ENCODE data around the gene CHRDL2. TPM values are rescaled to one million over a fixed set of nuclear protein-coding genes. Genes with fewer than 3 reads are reported as not detected.

The CHRDL2 gene
- total RNA-seq, 8 experiments from 2014 or later, result 0.17 to 0.87 (median 0.38) TPM; not detected in 3

- Histone ChIP-seq H3K27ac (no peak overlapping the region), H3K4me3 (no peak overlapping the region), H3K4me1 (replicated peaks in 1 of 2) (no peaks in the 10 kb centered on the region)
- 67 to 92% (median 83%) methylated on average over 1 to 2 of the region's 2 CpGs; no CpG with 5 or more reads in 6 of the 10 experiments for WGBS, 10 experiments
- ATAC-seq (replicated peaks in 6 of 8), result peak in 2 of 8 experiments; percentile 42 to 46
- in situ Hi-C loops (cut with MboI; ENCODE audit: low pct_unique_long_range_greater_than_20kb in 2 of 9, low sequenced_read_pairs in 9 of 9, unreplicated experiment in 9 of 9), result no loop called here
Observed at GRCh38 chr11:74650498-74650897, 80.7 kb downstream of the CHRDL2 start.

DNA sequence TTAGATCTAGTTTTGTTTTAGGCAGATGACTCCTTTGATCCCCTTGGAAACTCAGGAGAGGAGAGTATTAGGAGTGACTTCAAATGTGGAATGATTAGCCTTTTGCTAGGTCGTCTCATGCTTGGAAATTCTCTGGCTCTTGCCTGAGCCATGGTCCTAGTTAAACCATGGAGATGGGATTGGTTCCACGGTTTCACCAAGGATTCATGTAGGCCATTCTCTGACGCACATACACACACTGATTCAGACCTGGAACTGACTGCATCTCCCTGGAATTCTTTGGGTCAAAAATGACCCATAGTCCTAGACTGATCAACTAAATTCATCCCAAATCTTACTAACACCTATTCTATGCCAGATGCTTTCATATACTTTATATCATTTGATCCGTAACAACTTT is 82.3 kb downstream of the CHRDL2 start:
- in situ Hi-C loops (cut with MboI; ENCODE audit: low pct_unique_long_range_greater_than_20kb in 2 of 9, low sequenced_read_pairs in 9 of 9, unreplicated experiment in 9 of 9), result no loop called here
- no peak overlapping the region for H3K4me3 ChIP-seq
- H3K27ac ChIP-seq, result no peak overlapping the region
- no peaks in the 10 kb centered on the region for H3K4me1 ChIP-seq (replicated peaks in 1 of 2)
- no peak for ATAC-seq (replicated peaks in 6 of 8)
- 92 to 100% (median 100%) methylated on average over 1 to 4 of the region's 4 CpGs; no CpG with 5 or more reads in 3 of the 10 experiments for WGBS, 10 experiments

GRCh38 chr11:74647831-74648230 is 83.4 kb downstream of the CHRDL2 start:
- Histone ChIP-seq H3K27ac (no peak overlapping the region), H3K4me1 (replicated peaks in 1 of 2) (no peaks in the 10 kb centered on the region), H3K4me3 (no peak overlapping the region)
- in situ Hi-C loops (cut with MboI; ENCODE audit: low pct_unique_long_range_greater_than_20kb in 2 of 9, low sequenced_read_pairs in 9 of 9, unreplicated experiment in 9 of 9), result no loop called here
- WGBS, 10 experiments, result 66 to 100% (median 97%) methylated on average over 2 to 3 of the region's 3 CpGs; no CpG with 5 or more reads in 1 of the 10 experiments
- ATAC-seq (replicated peaks in 6 of 8), result no peak

- no peak overlapping the region for H3K27ac ChIP-seq
- no peaks in the 10 kb centered on the region for H3K4me1 ChIP-seq (replicated peaks in 1 of 2)
- no peak overlapping the region for H3K4me3 ChIP-seq
- in situ Hi-C loops (cut with MboI; ENCODE audit: low pct_unique_long_range_greater_than_20kb in 2 of 9, low sequenced_read_pairs in 9 of 9, unreplicated experiment in 9 of 9), result no loop called here
- ATAC-seq (replicated peaks in 6 of 8), result peak in 3 of 8 experiments; percentile 39 to 91 (median 56)
Observed at GRCh38 chr11:74647404-74647803, 83.8 kb downstream of the CHRDL2 start.

- Histone ChIP-seq H3K4me1 (replicated peaks in 1 of 2) (no peaks in the 10 kb centered on the region), H3K4me3 (no peak overlapping the region), H3K27ac (no peak overlapping the region)
- WGBS, 10 experiments, result 76 to 100% (median 100%) methylated on average over 1 to 4 of the region's 7 CpGs; no CpG with 5 or more reads in 4 of the 10 experiments
- no peak for ATAC-seq (replicated peaks in 6 of 8)
- in situ Hi-C loops (cut with MboI; ENCODE audit: low pct_unique_long_range_greater_than_20kb in 2 of 9, low sequenced_read_pairs in 9 of 9, unreplicated experiment in 9 of 9), result no loop called here
Observed at GRCh38 chr11:74646954-74647353, 84.3 kb downstream of the CHRDL2 start.

Other genes starting within 250 kb of the CHRDL2 start
- gene LIPT2, start 237.7 kb downstream of the CHRDL2 start, total RNA-seq, result 1 to 10 TPM; 1.5 to 4.6 (median 2.3) TPM
- gene POLD3, start 138.8 kb downstream of the CHRDL2 start, total RNA-seq, result 10 to 100 TPM in 7 of 8 experiments, 1 to 10 TPM in 1; 8.6 to 26.5 (median 15.5) TPM
- gene RNF169, start 17.4 kb upstream of the CHRDL2 start, total RNA-seq, result 10 to 100 TPM in 7 of 8 experiments, 1 to 10 TPM in 1; 9.9 to 26.0 (median 12.8) TPM
- 10 to 100 TPM in 7 of 8 experiments, 1 to 10 TPM in 1; 9.7 to 43.9 (median 16.8) TPM for gene XRRA1, start 217.7 kb upstream of the CHRDL2 start, total RNA-seq
- gene SPCS2, start 217.8 kb upstream of the CHRDL2 start, total RNA-seq, result 10 to 100 TPM; 30.3 to 80.1 (median 44.5) TPM